AG04450 (cell line): ENCODE data around the gene ASGR1. TPM values are rescaled to one million over a fixed set of nuclear protein-coding genes. Genes with fewer than 3 reads are reported as not detected.

Experiments used
- CTCF ChIA-PET: fragments of 300-600, 350-600 bp; formaldehyde crosslinking; extraction: SDS; loops from one replicate; lab custom pipeline; 2022; ENCODE audit warnings: antibody characterized with exemption, inconsistent platforms; lab: Charles Lee
- POLR2A ChIA-PET: fragments of 350-600 bp; formaldehyde crosslinking; extraction: SDS; loops from one replicate; lab custom pipeline; 2021; ENCODE audit warnings: antibody characterized with exemption, inconsistent platforms; lab: Yijun Ruan, JAX
- DNase-seq: peaks from one replicate; pipeline ENCODE4 v3.0.0-alpha.2; 2011; ENCODE audit warnings: low read depth, low spot score
- H3K27ac ChIP-seq: one replicate; pipeline ENCODE4 v1.5.1; 2012; ENCODE audit warnings: low read depth, low read length, control low read depth
- H3K27me3 ChIP-seq: one replicate; pipeline ENCODE4 v1.6.0; 2012; ENCODE audit warnings: low read length; ENCODE audit not compliant: control insufficient read depth, insufficient read depth
- H3K4me3 ChIP-seq: 2 replicates; pipeline ENCODE4 v1.5.1; 2011; ENCODE audit warnings: mild to moderate bottlenecking, low read depth, low read length, control low read depth
- H3K9me3 ChIP-seq: 2 replicates; pipeline ENCODE4 v1.5.1; 2012; ENCODE audit warnings: low read length; ENCODE audit not compliant: control insufficient read depth, insufficient read depth
- polyA plus RNA-seq: library from polyadenylated mRNA; depleted of rRNA; stranded (reverse); fragments of >200 nt; gene quantifications from 2 replicates; pipeline ENCODE4 v1.2.3, GENCODE V29; 2011
- TF ChIP-seq, protein P1 (sequence below): IDR thresholded peaks from 2 replicates; pipeline ENCODE4 v1.5.1; 2011; ENCODE audit warnings: low read depth, low read length, control low read depth, inconsistent platforms

The ASGR1 gene
- polyA plus RNA-seq, 1 experiment = 1.1 TPM

DNA sequence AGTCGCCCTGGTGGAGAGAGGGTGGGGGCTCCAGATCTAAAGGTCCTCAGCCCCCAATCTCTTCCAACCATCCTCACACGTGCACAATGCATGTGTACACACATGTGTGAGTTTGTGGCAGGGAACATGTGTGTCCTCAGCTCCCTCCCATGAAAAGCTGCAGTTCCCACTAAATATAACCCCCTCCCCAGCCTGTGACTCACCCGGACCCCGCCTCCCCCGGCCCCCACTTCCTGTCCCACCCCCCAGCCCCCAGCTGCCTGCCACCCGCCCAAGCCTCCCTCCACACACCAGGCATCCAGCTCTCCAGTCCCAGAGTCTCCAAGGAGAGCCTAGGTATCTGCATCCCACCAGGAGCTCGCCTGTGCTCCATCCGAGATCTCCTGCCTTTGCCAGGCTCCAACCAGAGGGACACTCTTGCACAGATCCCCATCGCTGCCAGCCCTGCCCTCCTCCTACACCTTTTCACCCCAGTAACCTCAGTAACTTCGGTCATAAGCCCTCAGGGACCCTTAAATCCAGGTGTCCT is 36.5 kb upstream of the ASGR1 start:
- Histone ChIP-seq H3K27ac (peak overlapping the region; percentile 68), H3K9me3 (no peaks in the 10 kb centered on the region; the same call in 1 of the 2 replicates), H3K27me3 (no peaks in the 10 kb centered on the region), H3K4me3 (peak overlapping the region; percentile 72)
- no peak for DNase-seq
- TF ChIP-seq, protein P1, sequence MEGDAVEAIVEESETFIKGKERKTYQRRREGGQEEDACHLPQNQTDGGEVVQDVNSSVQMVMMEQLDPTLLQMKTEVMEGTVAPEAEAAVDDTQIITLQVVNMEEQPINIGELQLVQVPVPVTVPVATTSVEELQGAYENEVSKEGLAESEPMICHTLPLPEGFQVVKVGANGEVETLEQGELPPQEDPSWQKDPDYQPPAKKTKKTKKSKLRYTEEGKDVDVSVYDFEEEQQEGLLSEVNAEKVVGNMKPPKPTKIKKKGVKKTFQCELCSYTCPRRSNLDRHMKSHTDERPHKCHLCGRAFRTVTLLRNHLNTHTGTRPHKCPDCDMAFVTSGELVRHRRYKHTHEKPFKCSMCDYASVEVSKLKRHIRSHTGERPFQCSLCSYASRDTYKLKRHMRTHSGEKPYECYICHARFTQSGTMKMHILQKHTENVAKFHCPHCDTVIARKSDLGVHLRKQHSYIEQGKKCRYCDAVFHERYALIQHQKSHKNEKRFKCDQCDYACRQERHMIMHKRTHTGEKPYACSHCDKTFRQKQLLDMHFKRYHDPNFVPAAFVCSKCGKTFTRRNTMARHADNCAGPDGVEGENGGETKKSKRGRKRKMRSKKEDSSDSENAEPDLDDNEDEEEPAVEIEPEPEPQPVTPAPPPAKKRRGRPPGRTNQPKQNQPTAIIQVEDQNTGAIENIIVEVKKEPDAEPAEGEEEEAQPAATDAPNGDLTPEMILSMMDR = no peak
- POLR2A ChIA-PET = no interaction called here
- CTCF ChIA-PET = interaction anchor here (0.6 to 1.7 kb wide), 3 partner anchors 27 to 502 kb away, joined by 3 to 20 read pairs (median 4); partner anchors contain the start of genes DNAH2, GABARAP and SLC16A11

DNA sequence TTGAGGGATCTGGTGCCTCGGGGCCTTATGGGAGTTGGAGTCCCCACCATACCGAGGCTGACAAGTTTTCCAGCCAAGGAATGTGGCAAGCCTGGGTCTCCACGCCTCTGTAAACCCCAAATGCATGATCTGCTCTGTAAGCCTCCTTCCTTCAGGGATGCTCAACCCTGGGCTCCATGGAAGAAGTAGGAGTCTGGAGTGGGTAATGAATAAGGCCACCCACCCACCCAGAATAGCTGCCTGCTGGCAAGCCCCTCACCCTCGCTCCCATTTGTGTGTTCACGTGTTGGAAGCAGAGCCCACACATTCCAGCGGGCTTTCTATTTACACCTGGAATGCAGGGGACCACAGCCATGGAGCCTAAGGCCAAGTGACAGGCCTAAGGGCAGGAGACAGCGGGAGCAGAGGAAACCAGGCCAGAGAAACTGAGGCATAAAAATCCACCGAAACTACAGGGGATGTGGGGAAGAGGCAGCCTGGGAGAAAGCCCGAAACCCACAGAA is 36.0 kb upstream of the ASGR1 start:
- Histone ChIP-seq H3K4me3 (peak overlapping the region; percentile 58), H3K9me3 (no peaks in the 10 kb centered on the region; the same call in 1 of the 2 replicates), H3K27me3 (no peaks in the 10 kb centered on the region), H3K27ac (peak overlapping the region; percentile 68)
- CTCF ChIA-PET = interaction anchor here (0.6 to 1.7 kb wide), 4 partner anchors 9 to 502 kb away, joined by 3 to 20 read pairs (median 4); partner anchors contain the start of genes DNAH2, GABARAP and SLC16A11
- POLR2A ChIA-PET = interaction anchor here (1.0 kb wide), 1 partner anchor 28 kb away, joined by 3 read pairs; no protein-coding TSS in a partner anchor
- DNase-seq = no peak
- TF ChIP-seq, protein P1 = no peak

DNA sequence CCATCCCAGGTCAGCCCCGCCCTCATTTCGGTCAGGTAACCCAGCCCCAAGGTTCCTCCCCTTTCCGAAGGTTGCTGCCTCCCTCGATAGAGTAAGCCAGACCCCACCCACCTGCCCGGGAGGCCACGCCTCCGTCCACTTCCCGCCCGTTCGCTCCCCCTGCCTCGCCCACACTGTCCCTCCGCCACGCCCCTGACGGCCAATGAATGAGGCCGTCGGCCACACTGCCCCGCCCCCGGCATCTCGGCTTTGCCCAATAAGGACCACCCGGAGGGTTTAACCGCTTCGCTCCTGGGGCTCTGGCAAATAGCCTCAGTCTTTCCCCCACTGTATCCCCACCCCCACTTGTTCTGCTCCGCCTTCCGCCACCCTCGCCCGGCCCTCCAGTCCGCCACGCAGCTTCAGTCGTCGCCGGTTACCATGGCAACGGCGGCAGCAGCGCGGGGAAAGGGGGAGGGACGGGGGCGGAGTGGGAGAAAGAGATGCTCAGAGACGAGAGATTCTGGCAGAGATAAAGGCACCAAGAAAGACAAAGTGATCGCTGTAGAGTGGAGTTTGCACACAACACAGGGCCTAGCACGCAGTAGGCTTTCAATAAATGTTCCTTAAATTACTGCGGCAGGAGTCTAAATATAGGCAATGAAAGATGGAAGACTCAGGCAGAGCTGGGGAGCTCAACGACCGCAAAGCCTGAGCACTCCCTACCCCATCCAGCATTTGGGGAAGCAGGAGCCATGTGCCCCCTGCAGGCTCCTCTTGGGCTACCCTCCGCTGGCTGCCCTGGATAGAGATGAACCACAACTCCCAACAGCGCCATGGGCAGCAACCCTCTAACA is 35.3 kb upstream of the ASGR1 start:
- no peaks in the 10 kb centered on the region for H3K27me3 ChIP-seq
- TF ChIP-seq, protein P1 = peak; percentile 63
- ChIA-PET CTCF (interaction anchor here (0.5 to 1.7 kb wide), 6 partner anchors 8 to 195 kb away, joined by 3 to 20 read pairs (median 4); partner anchors contain the start of genes SLC16A11 and SLC2A4), POLR2A (interaction anchor here (1.0 to 1.3 kb wide), 3 partner anchors 20 to 115 kb away, joined by 3 to 4 read pairs (median 3); partner anchors contain the start of genes DVL2 and NEURL4)
- H3K4me3 ChIP-seq = peak overlapping the region; percentile 58
- H3K9me3 ChIP-seq = no peaks in the 10 kb centered on the region
- peak; percentile 89 for DNase-seq
- H3K27ac ChIP-seq = peak overlapping the region; percentile 77

DNA sequence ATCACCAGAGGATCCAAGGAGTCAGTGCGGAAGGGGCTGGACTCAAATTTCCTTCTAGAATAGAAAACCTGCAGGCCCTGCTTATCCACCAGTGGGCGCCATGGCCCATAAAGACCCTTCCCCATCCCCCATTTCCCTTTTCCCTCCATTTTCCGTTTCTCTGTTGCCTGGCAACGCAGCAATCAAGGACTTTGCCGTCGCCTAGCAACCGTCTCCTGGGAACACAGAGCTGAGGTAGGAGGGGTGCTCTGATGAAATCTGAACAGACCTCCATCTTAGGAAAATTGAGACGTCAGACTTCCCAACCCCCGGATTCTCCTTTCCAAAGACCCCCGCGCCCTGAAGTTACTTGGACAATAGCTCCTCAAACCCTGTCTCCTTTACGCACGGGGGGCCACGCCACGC is 34.7 kb upstream of the ASGR1 start:
- H3K27ac ChIP-seq = peak overlapping the region; percentile 39
- no peaks in the 10 kb centered on the region for H3K27me3 ChIP-seq
- no peaks in the 10 kb centered on the region for H3K9me3 ChIP-seq
- ChIA-PET POLR2A (interaction anchor here (1.1 to 1.3 kb wide), 2 partner anchors 20 to 116 kb away, joined by 3 to 4 read pairs; partner anchors contain the start of genes DVL2 and NEURL4), CTCF (interaction anchor here (1.0 to 1.7 kb wide), 5 partner anchors 8 to 195 kb away, joined by 3 to 20 read pairs (median 3); partner anchors contain the start of gene SLC16A11)
- TF ChIP-seq, protein P1 = peak; percentile 53
- peak overlapping the region; percentile 58 for H3K4me3 ChIP-seq
- DNase-seq = no peak
